HG03039 (cell line): ENCODE results near the gene HINT2.

Source experiments
- ATAC-seq: cut with Tn5 transposase; IDR thresholded peaks from one replicate; pipeline ENCODE4 v1.9.1; 2021; ENCODE audit warnings: mild to moderate bottlenecking, moderate library complexity; ENCODE audit not compliant: unreplicated experiment

HINT2 gene

GRCh38 chr9:35841645-35841900, 26.7 kb upstream of the HINT2 start:
- ATAC-seq: no peak

GRCh38 chr9:35840881-35841644, 26.2 kb upstream of the HINT2 start:
- no peak for ATAC-seq

GRCh38 chr9:35839926-35840325, 25.1 kb upstream of the HINT2 start:
- no peak for ATAC-seq

- ATAC-seq: no peak
These were observed 21.8 kb upstream of the HINT2 start for GRCh38 chr9:35836595-35836994.

GRCh38 chr9:35835766-35836165, 20.9 kb upstream of the HINT2 start:
- ATAC-seq: no peak

- ATAC-seq: no peak
These were observed 20.4 kb upstream of the HINT2 start for GRCh38 chr9:35835216-35835632.

- ATAC-seq: no peak
These were observed 19.7 kb upstream of the HINT2 start for GRCh38 chr9:35834260-35835215.

- ATAC-seq: no peak
These were observed 18.0 kb upstream of the HINT2 start for GRCh38 chr9:35832814-35833213.

GRCh38 chr9:35831040-35831439, 16.2 kb upstream of the HINT2 start:
- ATAC-seq: no peak

GRCh38 chr9:35829764-35830096, 14.9 kb upstream of the HINT2 start:
- ATAC-seq: no peak

GRCh38 chr9:35829084-35829763, 14.4 kb upstream of the HINT2 start, which contains the start of gene TMEM8B:
Gene TMEM8B, plus strand, starts transcription at chr9:35829228. Its CDS starts 220 bp downstream, at chr9:35829448.
- ATAC-seq: peak; percentile 65

- ATAC-seq: no peak
These were observed 13.9 kb upstream of the HINT2 start, which contains the start of gene FAM221B for GRCh38 chr9:35828716-35829083. Gene FAM221B, minus strand, starts transcription at chr9:35828732. Its CDS starts 2,571 bp downstream, at chr9:35826161.

- no peak for ATAC-seq
These were observed 12.6 kb upstream of the HINT2 start for GRCh38 chr9:35827486-35827885.

- peak; percentile 37 for ATAC-seq
These were observed 11.3 kb upstream of the HINT2 start for GRCh38 chr9:35826071-35826701.

GRCh38 chr9:35822926-35823325, 8.1 kb upstream of the HINT2 start:
- ATAC-seq: no peak

- no peak for ATAC-seq
These were observed 5.2 kb upstream of the HINT2 start for GRCh38 chr9:35820076-35820475.

- no peak for ATAC-seq
These were observed 3.5 kb upstream of the HINT2 start for GRCh38 chr9:35818341-35818740.

GRCh38 chr9:35816708-35817107, 1.9 kb upstream of the HINT2 start:
- no peak for ATAC-seq

- peak; percentile 20 for ATAC-seq
These were observed 569 bp downstream of the HINT2 start for GRCh38 chr9:35814106-35814840.

GRCh38 chr9:35813434-35814105, 1.3 kb downstream of the HINT2 start:
- no peak for ATAC-seq
